Stimulated activated CD8-positive, alpha-beta memory T cell treated with anti-CD3 and anti-CD28 coated beads, Interleukin-2, amount 100 ng/mL, for 1 hour (primary cell): ENCODE measurements around the gene BCL7B.
"Not testable (repeated sequence)": the region's sequence is repeated elsewhere in the genome, so short reads cannot be mapped to it uniquely, and the experiment has no call there.

Source experiments
- DNase-seq, 2 donors: peaks; one replicate each; pipeline ENCODE4 v3.0.0-alpha.2; 2020; ENCODE audit warnings: low read depth in 2 of 2

BCL7B gene

DNA sequence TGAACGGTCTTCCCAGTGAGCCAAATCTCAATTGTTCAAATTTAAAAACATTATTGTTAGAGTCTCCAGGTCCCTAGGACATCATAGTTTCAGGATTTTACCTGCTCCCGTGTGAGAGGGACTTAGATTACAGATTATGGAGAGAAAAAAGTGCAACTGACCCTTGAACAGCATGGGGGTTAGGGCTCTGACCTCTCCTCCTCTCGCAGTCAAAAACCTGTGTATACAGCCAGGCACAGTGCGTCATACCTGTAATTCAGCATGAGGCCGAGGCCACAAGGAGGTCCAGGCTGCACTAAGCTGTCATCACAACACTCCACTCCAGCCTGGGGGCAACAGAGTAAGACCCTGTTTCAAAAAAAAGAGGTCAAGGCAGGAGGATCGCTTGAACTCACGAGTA is 60.9 kb downstream of the BCL7B start:
- no peak for DNase-seq

GRCh38 chr7:73495507-73495906 is 62.0 kb downstream of the BCL7B start:
- not testable (repeated sequence) for DNase-seq

DNA sequence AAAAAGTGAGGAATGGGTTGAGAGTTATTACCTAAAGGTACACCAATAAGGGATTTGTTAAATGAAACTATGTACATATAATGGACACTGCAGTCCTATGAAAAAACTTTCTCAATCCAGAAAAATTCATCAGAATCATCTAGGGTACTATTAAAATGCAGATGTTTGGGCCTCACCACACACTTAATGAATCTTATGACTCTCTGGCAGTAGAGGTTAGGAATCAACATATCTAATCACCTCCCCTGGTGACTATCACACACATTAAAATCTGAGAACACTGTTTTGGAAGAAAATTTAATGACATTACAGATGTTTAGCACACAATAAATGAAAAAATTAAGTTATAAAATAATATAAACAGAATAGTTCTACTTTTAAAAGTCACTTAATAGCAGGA is 67.5 kb downstream of the BCL7B start:
- no peak for DNase-seq

- DNase-seq: no peak
Observed at GRCh38 chr7:73487486-73487885, 70.0 kb downstream of the BCL7B start.
